GM18519 (cell line): ENCODE measurements around the gene UBE2G1.

Experiments used
- ATAC-seq: cut with Tn5 transposase; IDR thresholded peaks from one replicate; pipeline ENCODE4 v1.9.1; 2021; ENCODE audit warnings: mild to moderate bottlenecking, moderate library complexity; ENCODE audit not compliant: unreplicated experiment, low FRiP score

UBE2G1 gene

DNA sequence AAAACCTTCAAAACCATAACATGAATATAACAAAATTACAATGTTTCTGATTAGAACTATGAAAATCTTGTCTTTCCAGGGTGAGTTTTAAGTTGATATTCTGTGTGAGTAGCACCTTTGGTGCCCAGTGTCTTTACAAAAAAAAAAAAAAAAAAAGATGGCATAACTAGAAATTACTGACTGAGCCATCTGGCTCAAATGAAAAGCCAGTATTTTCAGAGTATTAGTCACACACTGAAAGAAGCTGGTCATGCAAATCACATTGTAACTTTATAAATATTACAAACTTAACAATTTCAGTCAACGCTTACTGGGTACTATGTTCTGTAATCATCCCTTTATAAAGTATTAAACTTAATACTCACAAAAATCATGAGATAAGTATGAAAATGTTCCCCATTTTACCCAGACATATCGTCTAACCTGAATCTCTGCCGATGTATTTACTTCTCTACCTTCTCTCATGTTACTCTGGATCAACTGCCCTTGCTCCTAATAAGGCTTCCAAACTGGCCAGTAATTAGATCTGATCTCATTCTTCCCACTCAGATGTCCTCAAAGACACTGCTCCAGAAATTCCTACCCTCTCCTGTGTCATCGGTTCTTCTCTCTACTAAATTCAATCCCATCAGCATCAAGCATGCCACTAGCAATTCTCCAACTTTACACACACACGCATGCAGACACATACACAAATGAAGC is 25.4 kb downstream of the UBE2G1 start:
- no peak for ATAC-seq

DNA sequence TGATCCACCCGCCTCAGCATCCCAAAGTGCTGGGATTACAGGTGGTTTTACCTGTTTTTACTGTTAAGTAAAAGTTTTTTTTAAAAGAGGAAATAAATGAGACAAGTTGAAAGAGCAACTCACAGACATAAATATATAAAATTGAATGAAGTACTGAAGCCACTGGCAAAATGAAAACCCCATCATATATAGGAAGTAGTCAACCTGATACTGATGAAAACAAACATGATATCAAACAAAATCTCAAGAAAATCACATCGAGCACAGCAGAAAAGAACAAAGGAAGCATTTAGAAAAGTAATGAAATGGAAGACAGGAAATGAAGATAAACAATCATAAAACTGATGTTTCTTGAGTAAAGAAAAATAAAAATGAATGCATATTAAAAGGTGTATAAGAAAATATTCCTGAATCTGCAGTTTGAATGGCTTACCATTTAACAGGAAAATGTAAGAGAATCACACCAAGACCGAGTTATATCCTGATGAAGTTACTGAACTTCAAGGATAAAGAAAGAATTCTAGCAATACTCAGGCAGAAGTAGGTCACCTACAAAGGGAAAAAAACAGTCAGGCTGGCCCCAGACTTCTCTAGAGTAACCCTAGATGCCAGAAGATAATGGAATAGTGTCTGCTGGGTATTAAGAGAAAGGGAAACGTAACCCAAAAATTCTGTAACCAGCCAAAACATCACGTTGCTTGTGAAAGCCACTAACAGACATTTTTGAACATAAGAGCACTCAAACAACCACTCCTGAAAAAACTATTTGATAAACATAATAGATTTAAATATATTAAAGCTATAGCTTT is 31.5 kb downstream of the UBE2G1 start:
- ATAC-seq = no peak

DNA sequence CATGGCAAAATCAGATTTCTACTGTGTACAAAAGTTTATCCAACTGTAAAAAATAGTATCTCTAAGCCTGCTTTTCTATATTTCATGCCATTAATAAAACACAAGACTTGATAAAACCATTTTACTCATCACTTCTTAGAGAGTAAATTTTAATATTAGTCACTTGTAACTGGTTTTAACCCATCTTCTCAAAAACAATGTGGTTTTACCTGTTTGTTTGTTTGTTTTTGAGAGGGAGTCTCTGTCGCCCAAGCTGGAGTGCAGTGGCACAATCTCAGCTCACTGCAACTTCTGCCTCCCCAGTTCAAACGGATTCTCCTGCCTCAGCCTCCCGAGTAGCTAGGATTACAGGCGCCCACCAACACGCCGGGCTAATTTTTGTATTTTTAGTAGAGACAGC is 32.1 kb downstream of the UBE2G1 start:
- ATAC-seq = no peak

GRCh38 chr17:4333041-4333440 is 33.4 kb downstream of the UBE2G1 start:
- no peak for ATAC-seq

DNA sequence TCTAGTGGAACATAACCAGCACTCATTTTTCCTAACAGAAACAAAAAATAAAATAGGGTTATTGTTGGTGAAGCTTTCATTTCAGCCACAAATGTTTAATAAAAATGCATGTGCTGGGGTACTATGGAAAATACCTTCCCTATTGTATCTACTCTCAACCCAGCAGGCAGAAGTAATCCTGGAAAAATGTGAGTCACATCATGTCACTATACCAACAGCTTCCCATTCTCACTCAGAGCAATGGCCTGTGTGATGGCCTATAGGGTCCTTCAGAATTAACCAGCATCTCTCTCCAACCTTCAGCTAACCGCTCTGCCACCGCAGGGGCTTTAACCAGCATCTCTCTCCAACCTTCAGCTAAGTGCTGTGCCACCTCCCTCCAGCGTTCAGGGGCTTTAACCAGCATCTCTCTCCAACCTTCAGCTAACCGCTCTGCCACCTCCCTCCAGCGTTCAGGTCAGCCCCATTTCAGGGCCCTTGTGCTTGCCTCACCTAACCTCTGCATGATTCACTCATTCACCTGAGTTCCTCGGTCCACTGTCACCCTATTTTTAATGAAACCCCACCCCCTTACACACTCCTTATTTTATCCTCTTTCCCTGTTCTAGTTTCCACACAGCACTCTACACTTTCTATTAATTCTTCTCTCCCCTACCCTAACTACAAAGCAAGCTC is 34.0 kb downstream of the UBE2G1 start:
- no peak for ATAC-seq

DNA sequence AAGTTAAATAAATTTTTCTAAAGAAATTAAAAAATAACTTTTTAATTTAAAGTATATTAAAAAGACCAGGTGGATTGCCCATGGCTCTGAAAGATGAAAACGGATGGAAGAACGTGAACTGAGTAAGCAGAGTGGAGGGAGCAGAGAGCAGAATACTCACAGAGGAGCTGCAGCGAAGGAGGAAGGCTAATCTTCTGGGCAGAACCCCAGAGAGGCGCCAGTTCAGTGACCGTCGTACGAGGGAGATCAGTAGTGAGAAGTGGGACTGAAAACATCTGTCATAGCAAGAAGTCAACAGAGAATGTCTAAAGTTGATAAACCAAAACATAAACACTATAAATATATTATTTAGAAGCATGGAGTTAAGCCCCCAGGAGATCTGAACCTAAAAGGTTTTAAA is 34.9 kb downstream of the UBE2G1 start:
- ATAC-seq = no peak

- no peak for ATAC-seq
Observed at GRCh38 chr17:4329838-4330237, 36.6 kb downstream of the UBE2G1 start.

- no peak for ATAC-seq
Observed at GRCh38 chr17:4327606-4328005, 38.9 kb downstream of the UBE2G1 start.

DNA sequence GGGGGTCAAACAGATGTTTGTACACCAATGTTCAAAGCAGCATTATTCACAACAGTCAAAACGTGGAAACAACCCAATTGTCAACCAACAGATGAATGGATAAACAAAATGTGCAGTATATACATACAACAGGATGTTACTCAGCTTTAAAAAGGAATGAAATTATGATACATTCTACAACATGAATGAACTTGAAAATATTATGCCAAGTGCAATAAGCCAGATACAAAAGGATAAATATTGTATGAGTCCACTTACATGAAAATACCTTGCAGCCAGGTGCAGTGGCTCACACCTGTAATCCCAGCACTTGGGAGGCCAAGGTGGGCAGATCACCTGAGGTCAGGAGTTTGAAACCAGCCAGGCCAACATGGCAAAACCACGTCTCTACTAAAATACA is 39.9 kb downstream of the UBE2G1 start:
- no peak for ATAC-seq

DNA sequence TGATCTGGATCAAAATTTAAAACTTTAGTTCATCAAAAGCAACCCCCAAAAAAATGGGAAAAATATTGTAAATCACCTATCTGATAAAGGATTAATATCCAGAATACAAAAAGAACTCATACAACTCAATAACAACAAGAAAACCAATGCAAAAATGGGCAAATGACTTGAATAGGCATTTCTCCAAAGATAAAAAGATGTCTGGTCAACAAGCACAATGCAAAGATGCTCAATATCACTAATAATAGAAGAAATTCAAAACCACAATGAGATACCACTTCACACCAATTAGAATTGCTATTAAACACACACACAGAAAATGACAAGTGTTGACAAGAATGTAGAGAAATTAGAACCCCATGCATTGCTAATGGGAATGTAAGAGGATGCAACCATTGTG is 40.4 kb downstream of the UBE2G1 start:
- ATAC-seq = no peak

DNA sequence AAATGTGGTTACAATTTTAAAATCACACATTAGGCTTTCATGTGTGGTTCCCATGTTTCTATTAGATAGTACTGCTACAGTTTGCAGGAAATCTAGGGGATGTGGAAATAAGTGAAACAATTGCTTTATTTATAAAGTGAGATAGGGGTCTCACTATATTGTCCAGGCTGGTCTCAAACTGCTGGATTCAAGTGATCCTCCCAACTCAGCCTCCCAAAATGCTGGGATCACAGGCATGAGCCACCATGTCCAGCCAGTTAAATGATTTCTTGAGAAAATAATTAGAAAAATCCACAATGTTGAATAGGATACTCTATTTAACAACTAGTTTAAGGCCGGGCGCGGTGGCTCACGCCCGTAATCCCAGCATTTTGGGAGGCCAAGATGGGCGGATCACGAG is 42.0 kb downstream of the UBE2G1 start:
- ATAC-seq = no peak

GRCh38 chr17:4319221-4319620 is 47.3 kb downstream of the UBE2G1 start:
- ATAC-seq = no peak

DNA sequence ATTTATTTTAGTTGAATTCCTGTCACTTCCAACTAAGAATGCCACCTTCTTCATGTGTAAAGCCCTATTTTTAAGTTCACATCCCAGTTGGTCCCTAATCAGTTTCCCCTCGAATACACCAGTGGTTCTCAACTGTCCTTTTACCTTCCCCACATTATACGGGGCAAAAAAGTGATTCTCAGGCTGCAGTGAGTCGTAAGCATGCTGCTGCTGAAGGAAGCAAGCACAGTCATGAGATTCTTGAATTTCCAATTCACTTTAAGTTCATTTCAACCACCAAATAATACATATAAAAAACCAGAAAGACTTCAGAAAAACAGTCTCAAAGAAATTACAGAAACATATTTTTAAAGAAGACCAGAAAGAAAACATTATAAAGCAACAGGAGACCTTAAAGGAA is 47.9 kb downstream of the UBE2G1 start:
- no peak for ATAC-seq

- ATAC-seq = no peak
Observed at GRCh38 chr17:4318186-4318585, 48.3 kb downstream of the UBE2G1 start.

- no peak for ATAC-seq
Observed at GRCh38 chr17:4317610-4318009, 48.9 kb downstream of the UBE2G1 start.

- ATAC-seq = no peak
Observed at GRCh38 chr17:4316648-4317047, 49.8 kb downstream of the UBE2G1 start.

DNA sequence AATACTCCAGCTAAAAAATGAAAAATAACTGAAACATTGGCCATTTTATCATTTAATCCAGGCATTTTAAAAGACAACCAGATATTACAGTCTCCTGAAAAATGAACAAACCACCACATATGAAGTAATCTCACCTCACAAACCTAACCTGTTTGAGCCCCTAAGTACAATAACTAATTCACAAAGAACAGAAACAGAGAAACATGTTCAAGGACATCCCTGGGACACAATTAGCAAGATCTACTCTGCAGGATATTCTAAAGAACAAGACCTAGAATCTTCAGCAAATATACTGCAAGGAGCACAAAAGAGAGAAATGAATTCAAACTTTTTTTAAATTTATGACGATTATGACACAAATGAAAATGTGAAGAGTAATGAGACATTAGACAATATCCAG is 51.9 kb downstream of the UBE2G1 start:
- no peak for ATAC-seq

DNA sequence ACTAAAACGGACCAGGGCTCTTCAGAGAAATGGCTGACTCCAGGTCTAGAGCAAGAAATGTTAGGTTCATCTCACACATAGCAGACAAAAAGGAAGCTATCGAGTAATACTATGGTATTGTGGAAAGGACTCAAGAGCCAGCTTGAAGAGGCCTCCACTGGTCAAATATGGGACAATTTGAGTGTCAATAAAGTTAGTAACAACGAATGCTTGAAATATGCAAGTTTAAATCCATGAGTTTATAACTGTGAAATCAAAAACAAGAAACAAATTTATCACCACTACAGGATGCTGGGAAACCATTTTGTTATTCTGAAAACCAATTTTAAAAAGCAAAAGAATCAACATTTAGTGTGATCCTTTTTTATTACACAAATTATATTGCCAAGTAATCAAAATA is 52.3 kb downstream of the UBE2G1 start:
- no peak for ATAC-seq

DNA sequence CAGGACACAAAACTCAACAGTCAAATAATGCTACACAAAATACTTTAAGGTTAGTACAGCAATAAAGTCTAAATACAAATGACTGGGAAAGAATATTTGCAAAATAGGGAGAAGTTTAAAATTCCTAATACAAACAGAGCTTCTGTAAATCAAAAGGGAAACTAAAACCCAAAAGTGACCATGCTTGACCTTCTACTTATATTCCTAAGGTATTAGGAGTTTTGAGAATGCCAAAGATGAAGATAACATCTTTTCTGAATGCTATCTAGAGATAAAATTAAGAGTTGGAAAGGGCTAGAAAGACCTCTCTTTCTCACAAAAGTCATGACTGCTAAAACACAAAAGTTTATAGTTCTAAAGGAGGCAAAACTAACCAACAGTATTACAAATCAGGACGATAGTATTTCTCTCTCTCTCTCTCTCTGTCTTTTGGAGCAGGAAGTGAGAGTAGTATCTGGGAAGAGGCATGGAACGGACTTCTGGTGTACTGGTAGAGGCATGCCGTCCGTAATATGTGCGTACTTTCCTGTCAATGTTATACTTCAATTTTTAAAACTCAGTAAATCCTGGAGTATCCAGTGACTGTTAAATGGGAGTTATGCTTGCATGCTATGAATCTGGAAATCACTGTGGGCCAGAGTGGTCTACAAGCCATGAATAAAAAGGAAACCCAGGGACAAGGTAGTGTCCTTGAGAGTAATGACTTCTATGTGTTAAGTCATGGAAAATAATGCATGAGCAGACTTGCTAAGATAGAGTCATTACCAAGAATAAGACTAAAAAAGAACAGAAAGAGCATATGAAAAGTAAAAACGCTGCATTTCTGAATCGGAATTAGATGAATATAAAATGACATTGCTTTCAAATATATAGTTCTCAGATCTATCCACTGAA is 53.0 kb downstream of the UBE2G1 start:
- no peak for ATAC-seq

- no peak for ATAC-seq
Observed at GRCh38 chr17:4310354-4311060, 56.0 kb downstream of the UBE2G1 start.
